Epithelial cell of proximal tubule (primary cell): Measurements from ENCODE around the gene DDX56. TPM values are rescaled to one million over a fixed set of nuclear protein-coding genes. Genes with fewer than 3 reads are reported as not detected.
"Not testable (repeated sequence)": the region's sequence is repeated elsewhere in the genome, so short reads cannot be mapped to it uniquely, and the experiment has no call there.

Experiments
- DNase-seq: peaks from one replicate; pipeline ENCODE4 v3.0.0-alpha.2; 2011; ENCODE audit warnings: low read depth
- H3K4me3 ChIP-seq: 2 replicates; pipeline ENCODE4 v1.5.1; 2011; ENCODE audit warnings: low read depth, mild to moderate bottlenecking, low read length
- CTCF ChIP-seq: conservative IDR thresholded peaks from 2 replicates; pipeline ENCODE4 v1.5.1; 2012; ENCODE audit warnings: low read depth, mild to moderate bottlenecking, low read length
- total RNA-seq: library from RNA; depleted of rRNA; stranded (reverse); fragments of >200 nt; gene quantifications from 2 replicates; pipeline ENCODE4 v1.2.3, GENCODE V29; 2015

The DDX56 gene
- total RNA-seq, 1 donor from 2014 or later, result 53.2 TPM

GRCh38 chr7:44563171-44563679 lies 10.5 kb downstream of the DDX56 start:
- no peak overlapping the region for H3K4me3 ChIP-seq
- no peak for DNase-seq
- no peak for TF ChIP-seq CTCF

GRCh38 chr7:44562622-44562962 lies 11.1 kb downstream of the DDX56 start:
- DNase-seq, H3K4me3 ChIP-seq: not testable (repeated sequence)

GRCh38 chr7:44561962-44562621 lies 11.6 kb downstream of the DDX56 start:
- no peak for TF ChIP-seq CTCF
- no peak overlapping the region for H3K4me3 ChIP-seq
- no peak for DNase-seq

GRCh38 chr7:44561481-44561880 lies 12.2 kb downstream of the DDX56 start:
- no peak overlapping the region for H3K4me3 ChIP-seq
- no peak for TF ChIP-seq CTCF
- DNase-seq, result no peak

- no peak for DNase-seq
- TF ChIP-seq CTCF, result no peak
- H3K4me3 ChIP-seq, result no peak overlapping the region
Measured at GRCh38 chr7:44559485-44559884, 14.2 kb downstream of the DDX56 start.

GRCh38 chr7:44557485-44557884 lies 16.2 kb downstream of the DDX56 start:
- no peak for TF ChIP-seq CTCF
- no peak overlapping the region for H3K4me3 ChIP-seq
- DNase-seq, result no peak

GRCh38 chr7:44555350-44555749 lies 18.4 kb downstream of the DDX56 start:
- no peak for TF ChIP-seq CTCF
- DNase-seq, result no peak
- H3K4me3 ChIP-seq, result no peak overlapping the region

GRCh38 chr7:44552473-44553005 lies 21.2 kb downstream of the DDX56 start:
- H3K4me3 ChIP-seq, DNase-seq: not testable (repeated sequence)
